Stomach (tissue), 9 donors: ENCODE data around the gene FAN1. TPM values are rescaled to one million over a fixed set of nuclear protein-coding genes. Genes with fewer than 3 reads are reported as not detected.

Experiments
- DNase-seq, 2 donors: peaks; one replicate each; pipeline versions ENCODE4 v3.0.0 to v3.0.0-alpha.2; 2013 to 2019
- H3K27ac ChIP-seq, 5 donors: fragments of 200-600 bp in 4 of 5; sonication (generic) in 4 of 5; one replicate each; pipeline ENCODE4 v1.5.1; 2013 to 2019; ENCODE audit warnings: mild to moderate bottlenecking in 1 of 5, moderate library complexity in 1 of 5
- H3K27me3 ChIP-seq, 3 donors: fragments of 200-600 bp; sonication (generic); one replicate each; pipeline ENCODE4 v1.5.1; 2017 to 2019; ENCODE audit warnings: mixed run types in 1 of 3
- H3K36me3 ChIP-seq, 4 donors: fragments of 200-600 bp; sonication (generic); 1 replicate in 3 of 4; 2 replicates in 1 of 4; pipeline ENCODE4 v1.5.1; 2016 to 2019
- H3K4me1 ChIP-seq, 4 donors: fragments of 200-600 bp; sonication (generic); one replicate each; pipeline ENCODE4 v1.5.1; 2016 to 2019
- H3K4me3 ChIP-seq, 4 donors: fragments of 200-600 bp; sonication (generic) in 3 of 4; one replicate each; pipeline ENCODE4 v1.5.1; 2016 to 2019; ENCODE audit warnings: mild to moderate bottlenecking in 1 of 4
- H3K9me3 ChIP-seq, 4 donors: fragments of 200-600 bp; sonication (generic); one replicate each; pipeline ENCODE4 v1.5.1; 2016 to 2019
- EP300 ChIP-seq: sonication (generic); formaldehyde crosslinking; IDR thresholded peaks from one replicate; pipeline ENCODE4 v1.6.1; 2017; ENCODE audit warnings: antibody characterized with exemption
- POLR2A ChIP-seq, 4 donors: fragments of 450-650 bp; IDR thresholded peaks; one replicate each; pipeline ENCODE4 v1.6.1; 2016; ENCODE audit warnings: antibody characterized with exemption in 4 of 4, control low read depth in 2 of 4, mild to moderate bottlenecking in 1 of 4, moderate library complexity in 1 of 4
- POLR2AphosphoS5 ChIP-seq, 3 donors: sonication (generic); formaldehyde crosslinking; IDR thresholded peaks; one replicate each; pipeline ENCODE4 v1.6.1; 2016; ENCODE audit warnings: antibody characterized with exemption in 3 of 3
- WGBS, 5 donors: extraction: QIAGEN DNeasy Blood & Tissue Kit in 3 of 5; methylation state at CpG; one replicate each; pipeline versions ENCODE4 v1.1.5 to v1.1.7; 2013 to 2018; 5-methylcytosine and 5-hydroxymethylcytosine counted together
- intact Hi-C: fragments of 100-400 bp; cut with DNase I; formaldehyde crosslinking; loops from one replicate; pipeline ENCODE4 v1.15.1; 2023; ENCODE audit warnings: low total_unique reads
- polyA plus RNA-seq, 3 donors: library from polyadenylated mRNA; stranded (reverse); fragments of 200-250 nt; gene quantifications; one replicate each; pipeline ENCODE4 v1.2.3, GENCODE V29; 2013
- total RNA-seq, 5 donors: library from RNA; depleted of rRNA; stranded (reverse); fragments of >200 nt; gene quantifications; one replicate each; pipeline versions ENCODE4 v1.1.0 to v1.2.3, GENCODE V29; 2014 to 2016
- TF ChIP-seq, protein P1 (sequence below), 7 experiments: fragments of 450-650 bp in 4 of 7; fragments of 200-600 bp in 3 of 7; sonication (generic) in 3 of 7; IDR thresholded peaks; one replicate each; pipeline ENCODE4 v1.5.1; 2016 to 2019; ENCODE audit warnings: antibody characterized with exemption in 7 of 7, control low read depth in 2 of 7, mild to moderate bottlenecking in 1 of 7
- donor health status: healthy with polysubstance abuse.
- donor health status: Bipolar disorder and iron deficiency.
- donor health status: healthy.

Gene FAN1
- total and polyA plus RNA-seq, 8 donors: 5.7 to 83.0 (median 20.1) TPM

DNA sequence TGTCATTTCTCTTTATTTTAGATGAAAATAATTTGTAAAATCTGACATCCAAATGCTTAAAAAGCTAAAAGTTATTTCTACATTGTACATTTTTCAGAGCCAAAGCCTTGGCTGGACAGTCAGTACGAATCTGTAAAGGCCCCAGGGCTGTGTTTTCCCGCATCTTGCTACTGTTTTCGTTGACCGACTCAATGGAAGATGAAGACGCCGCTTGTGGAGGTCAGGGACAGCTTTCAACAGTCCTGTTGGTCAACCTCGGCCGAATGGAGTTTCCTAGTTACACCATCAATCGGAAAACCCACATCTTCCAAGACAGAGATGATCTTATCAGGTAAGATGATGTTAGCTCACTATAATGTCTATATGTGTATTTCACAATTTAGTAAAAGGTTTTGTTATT is 10.0 kb downstream of the FAN1 start:
- no peaks in the 10 kb centered on the region for H3K4me1 ChIP-seq
- 95 to 99% (median 97%) methylated on average over 9 of the region's 9 CpGs for WGBS, 5 donors
- DNase-seq: no peak
- intact Hi-C loops: no loop called here
- no peaks in the 10 kb centered on the region for H3K9me3 ChIP-seq
- H3K27ac ChIP-seq: no peak overlapping the region
- no peaks in the 10 kb centered on the region for H3K27me3 ChIP-seq
- TF ChIP-seq EP300 (no peak), POLR2A (IDR thresholded peaks at IDR 0.05) (no peak), POLR2AphosphoS5 (IDR thresholded peaks at IDR 0.05) (no peak)
- TF ChIP-seq, protein P1, sequence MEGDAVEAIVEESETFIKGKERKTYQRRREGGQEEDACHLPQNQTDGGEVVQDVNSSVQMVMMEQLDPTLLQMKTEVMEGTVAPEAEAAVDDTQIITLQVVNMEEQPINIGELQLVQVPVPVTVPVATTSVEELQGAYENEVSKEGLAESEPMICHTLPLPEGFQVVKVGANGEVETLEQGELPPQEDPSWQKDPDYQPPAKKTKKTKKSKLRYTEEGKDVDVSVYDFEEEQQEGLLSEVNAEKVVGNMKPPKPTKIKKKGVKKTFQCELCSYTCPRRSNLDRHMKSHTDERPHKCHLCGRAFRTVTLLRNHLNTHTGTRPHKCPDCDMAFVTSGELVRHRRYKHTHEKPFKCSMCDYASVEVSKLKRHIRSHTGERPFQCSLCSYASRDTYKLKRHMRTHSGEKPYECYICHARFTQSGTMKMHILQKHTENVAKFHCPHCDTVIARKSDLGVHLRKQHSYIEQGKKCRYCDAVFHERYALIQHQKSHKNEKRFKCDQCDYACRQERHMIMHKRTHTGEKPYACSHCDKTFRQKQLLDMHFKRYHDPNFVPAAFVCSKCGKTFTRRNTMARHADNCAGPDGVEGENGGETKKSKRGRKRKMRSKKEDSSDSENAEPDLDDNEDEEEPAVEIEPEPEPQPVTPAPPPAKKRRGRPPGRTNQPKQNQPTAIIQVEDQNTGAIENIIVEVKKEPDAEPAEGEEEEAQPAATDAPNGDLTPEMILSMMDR (IDR thresholded peaks at IDR 0.05): no peak
- H3K36me3 ChIP-seq: peaks cover 15 to 98% (median 91%) of the 10 kb centered on the region in 4 donors
- H3K4me3 ChIP-seq: no peak overlapping the region

DNA sequence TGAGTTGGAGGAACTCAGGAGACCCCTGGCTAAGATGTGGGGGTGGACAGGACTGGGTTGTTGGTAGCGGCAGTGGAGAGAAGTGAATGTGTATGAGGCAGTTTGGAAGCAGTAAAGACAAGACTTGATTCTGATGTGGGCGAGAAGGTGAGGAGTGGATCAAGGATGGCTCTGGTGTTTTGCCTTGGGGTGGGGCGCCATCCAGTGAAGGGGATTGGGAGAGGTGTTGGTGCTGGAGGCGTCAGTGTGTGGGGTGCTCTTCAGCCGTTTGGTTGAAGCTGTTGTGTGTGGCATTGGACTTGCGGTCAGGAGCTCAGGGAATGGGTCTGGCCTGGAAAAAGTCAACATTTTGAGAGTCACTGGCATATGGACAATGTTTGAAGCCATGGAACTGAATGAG is 13.3 kb downstream of the FAN1 start:
- Histone ChIP-seq H3K27ac (no peak overlapping the region), H3K36me3 (peaks cover 23 to 98% (median 95%) of the 10 kb centered on the region in 4 donors), H3K4me1 (peaks cover 1 to 12% (median 7%) of the 10 kb centered on the region in 4 donors), H3K9me3 (no peaks in the 10 kb centered on the region), H3K27me3 (no peaks in the 10 kb centered on the region), H3K4me3 (no peak overlapping the region)
- intact Hi-C loops: no loop called here
- WGBS, 5 donors: 66 to 90% (median 73%) methylated on average over 6 of the region's 6 CpGs
- DNase-seq: no peak
- TF ChIP-seq, protein P1 (IDR thresholded peaks at IDR 0.05): no peak
- TF ChIP-seq POLR2AphosphoS5 (IDR thresholded peaks at IDR 0.05): no peak
- no peak for TF ChIP-seq POLR2A (IDR thresholded peaks at IDR 0.05)
- TF ChIP-seq EP300: no peak

DNA sequence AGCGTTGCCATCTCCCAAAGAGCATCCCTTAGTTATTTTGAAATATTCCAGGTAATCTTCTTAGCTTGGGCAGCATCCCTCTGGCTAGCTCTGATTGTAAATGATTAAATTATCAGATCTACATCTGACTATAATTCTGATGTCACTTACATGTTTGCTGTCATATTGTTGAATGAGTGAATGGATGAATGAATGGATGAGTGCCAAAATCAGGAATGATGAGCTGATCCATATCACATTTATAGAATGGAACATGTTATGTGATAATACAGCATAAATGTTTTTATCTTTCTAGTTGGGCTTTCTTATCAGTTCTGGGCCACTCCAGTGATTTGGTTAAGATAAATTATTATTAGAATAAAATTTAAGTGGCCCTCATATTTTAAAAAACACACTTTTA is 14.0 kb downstream of the FAN1 start:
- Histone ChIP-seq H3K36me3 (peaks cover 23 to 98% (median 95%) of the 10 kb centered on the region in 4 donors), H3K4me1 (peaks cover 7 to 17% (median 11%) of the 10 kb centered on the region in 4 donors), H3K4me3 (no peak overlapping the region), H3K9me3 (no peaks in the 10 kb centered on the region), H3K27ac (no peak overlapping the region), H3K27me3 (no peaks in the 10 kb centered on the region)
- 80 to 93% (median 89%) methylated on average over 1 of the region's 1 CpG for WGBS, 5 donors
- no peak for DNase-seq
- intact Hi-C loops: no loop called here
- TF ChIP-seq POLR2AphosphoS5 (IDR thresholded peaks at IDR 0.05) (no peak), POLR2A (IDR thresholded peaks at IDR 0.05) (no peak), EP300 (no peak)
- TF ChIP-seq, protein P1 (IDR thresholded peaks at IDR 0.05): no peak

DNA sequence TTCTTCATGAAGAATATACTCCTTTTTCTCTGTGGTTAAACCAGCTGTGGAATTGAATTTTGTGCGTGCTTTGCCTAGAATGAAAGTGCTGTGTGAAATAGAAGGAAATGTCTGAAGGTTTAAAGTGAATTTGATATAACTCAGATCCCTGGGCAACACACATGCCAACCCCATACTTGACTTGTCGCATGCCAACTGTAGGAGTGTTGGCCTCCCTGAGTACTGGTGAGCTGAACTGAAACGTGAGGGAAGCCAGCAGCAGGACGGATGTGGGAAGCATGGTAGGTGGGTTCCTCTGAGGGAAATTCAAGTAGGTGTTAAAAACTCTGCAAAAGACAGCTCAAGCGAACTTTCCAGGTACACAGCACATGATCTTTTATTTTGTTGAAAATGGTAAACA is 14.7 kb downstream of the FAN1 start:
- peaks cover 14 to 23% (median 18%) of the 10 kb centered on the region in 4 donors for H3K4me1 ChIP-seq
- no peaks in the 10 kb centered on the region for H3K27me3 ChIP-seq
- H3K9me3 ChIP-seq: no peaks in the 10 kb centered on the region
- DNase-seq: no peak
- peaks cover 28 to 98% (median 95%) of the 10 kb centered on the region in 4 donors for H3K36me3 ChIP-seq
- TF ChIP-seq POLR2AphosphoS5 (IDR thresholded peaks at IDR 0.05) (no peak), EP300 (no peak), POLR2A (IDR thresholded peaks at IDR 0.05) (no peak)
- TF ChIP-seq, protein P1 (IDR thresholded peaks at IDR 0.05): no peak
- no peak overlapping the region for H3K4me3 ChIP-seq
- no peak overlapping the region for H3K27ac ChIP-seq
- intact Hi-C loops: no loop called here
- WGBS, 5 donors: 89 to 95% (median 94%) methylated on average over 5 of the region's 5 CpGs
